Anterior cingulate cortex (tissue), 58 donors: ENCODE measurements around the gene TUBGCP6.

Experiments
- DNase-seq, 58 donors: peaks; one replicate each; lab custom pipeline; 2025; lab: John Stamatoyannopoulos, UW

TUBGCP6 gene

GRCh38 chr22:50244420-50245213 lies at the start of gene TUBGCP6:
TSS of gene TUBGCP6 (minus strand) at chr22:50245023. CDS start at chr22:50244459, 564 bp downstream.
- DNase-seq: peak; percentile 63 to 97 (median 90)

GRCh38 chr22:50294319-50294656 lies 49.5 kb upstream of the TUBGCP6 start:
- DNase-seq: no peak

GRCh38 chr22:50293441-50294318 lies 48.9 kb upstream of the TUBGCP6 start:
- DNase-seq: peak in 14 of 58 donors; percentile 15 to 60 (median 36)

- no peak for DNase-seq
Measured at GRCh38 chr22:50292643-50293440, 48.0 kb upstream of the TUBGCP6 start.

- DNase-seq: no peak
Measured at GRCh38 chr22:50289942-50290630, 45.3 kb upstream of the TUBGCP6 start.

GRCh38 chr22:50289151-50289941 lies 44.5 kb upstream of the TUBGCP6 start:
- DNase-seq: peak in 3 of 58 donors; percentile 23 to 40 (median 39)

GRCh38 chr22:50287731-50288130 lies 42.9 kb upstream of the TUBGCP6 start:
- no peak for DNase-seq

GRCh38 chr22:50286701-50287318 lies 42.0 kb upstream of the TUBGCP6 start:
- DNase-seq: no peak

- DNase-seq: no peak
Measured at GRCh38 chr22:50286275-50286674, 41.5 kb upstream of the TUBGCP6 start.

- DNase-seq: no peak
Measured at GRCh38 chr22:50285568-50286229, 40.9 kb upstream of the TUBGCP6 start.

- no peak for DNase-seq
Measured at GRCh38 chr22:50284479-50284878, 39.7 kb upstream of the TUBGCP6 start.

- DNase-seq: no peak
Measured at GRCh38 chr22:50283821-50284220, 39.0 kb upstream of the TUBGCP6 start.

GRCh38 chr22:50282361-50283155 lies 37.7 kb upstream of the TUBGCP6 start:
- no peak for DNase-seq

- DNase-seq: no peak
Measured at GRCh38 chr22:50281957-50282356, 37.1 kb upstream of the TUBGCP6 start.

- DNase-seq: no peak
Measured at GRCh38 chr22:50281384-50281760, 36.5 kb upstream of the TUBGCP6 start.

- DNase-seq: no peak
Measured at GRCh38 chr22:50280708-50281383, 36.0 kb upstream of the TUBGCP6 start.
